Measurements from ENCODE around the gene ALDH3B2.

ALDH3B2 gene

GRCh38 chr11:67645521-67646461 lies 28.6 kb downstream of the ALDH3B2 start:
- Histone ChIP-seq H3K27me3 (ENCODE audit: control insufficient read depth in 1 of 2, insufficient read depth in 2 of 2, low read length in 2 of 2) (peaks cover 0 to 5% of the 10 kb centered on the region in 2 donors), H3K9ac (ENCODE audit: low read length) (no peak overlapping the region), H3K36me3 (ENCODE audit: insufficient read depth, low read length) (no peaks in the 10 kb centered on the region), H3K27ac (ENCODE audit: low read depth, low read length) (no peak overlapping the region), H3K4me1 (ENCODE audit: insufficient read depth, low read length) (no peaks in the 10 kb centered on the region), H3K4me3 (ENCODE audit: low read depth in 1 of 2, low read length in 2 of 2) (no peak overlapping the region), H3K9me3 (ENCODE audit: low read length) (no peaks in the 10 kb centered on the region)

GRCh38 chr11:67644472-67645418 lies 29.7 kb downstream of the ALDH3B2 start:
- Histone ChIP-seq H3K9me3 (ENCODE audit: low read length) (no peaks in the 10 kb centered on the region), H3K9ac (ENCODE audit: low read length) (no peak overlapping the region), H3K4me3 (ENCODE audit: low read depth in 1 of 2, low read length in 2 of 2) (no peak overlapping the region), H3K36me3 (ENCODE audit: insufficient read depth, low read length) (no peaks in the 10 kb centered on the region), H3K4me1 (ENCODE audit: insufficient read depth, low read length) (no peaks in the 10 kb centered on the region), H3K27me3 (ENCODE audit: control insufficient read depth in 1 of 2, insufficient read depth in 2 of 2, low read length in 2 of 2) (peaks cover 0 to 14% of the 10 kb centered on the region in 2 donors), H3K27ac (ENCODE audit: low read depth, low read length) (no peak overlapping the region)

GRCh38 chr11:67644042-67644441 lies 30.4 kb downstream of the ALDH3B2 start:
- Histone ChIP-seq H3K27me3 (ENCODE audit: control insufficient read depth in 1 of 2, insufficient read depth in 2 of 2, low read length in 2 of 2) (peaks cover 0 to 18% of the 10 kb centered on the region in 2 donors), H3K27ac (ENCODE audit: low read depth, low read length) (no peak overlapping the region), H3K9me3 (ENCODE audit: low read length) (no peaks in the 10 kb centered on the region)

DNA sequence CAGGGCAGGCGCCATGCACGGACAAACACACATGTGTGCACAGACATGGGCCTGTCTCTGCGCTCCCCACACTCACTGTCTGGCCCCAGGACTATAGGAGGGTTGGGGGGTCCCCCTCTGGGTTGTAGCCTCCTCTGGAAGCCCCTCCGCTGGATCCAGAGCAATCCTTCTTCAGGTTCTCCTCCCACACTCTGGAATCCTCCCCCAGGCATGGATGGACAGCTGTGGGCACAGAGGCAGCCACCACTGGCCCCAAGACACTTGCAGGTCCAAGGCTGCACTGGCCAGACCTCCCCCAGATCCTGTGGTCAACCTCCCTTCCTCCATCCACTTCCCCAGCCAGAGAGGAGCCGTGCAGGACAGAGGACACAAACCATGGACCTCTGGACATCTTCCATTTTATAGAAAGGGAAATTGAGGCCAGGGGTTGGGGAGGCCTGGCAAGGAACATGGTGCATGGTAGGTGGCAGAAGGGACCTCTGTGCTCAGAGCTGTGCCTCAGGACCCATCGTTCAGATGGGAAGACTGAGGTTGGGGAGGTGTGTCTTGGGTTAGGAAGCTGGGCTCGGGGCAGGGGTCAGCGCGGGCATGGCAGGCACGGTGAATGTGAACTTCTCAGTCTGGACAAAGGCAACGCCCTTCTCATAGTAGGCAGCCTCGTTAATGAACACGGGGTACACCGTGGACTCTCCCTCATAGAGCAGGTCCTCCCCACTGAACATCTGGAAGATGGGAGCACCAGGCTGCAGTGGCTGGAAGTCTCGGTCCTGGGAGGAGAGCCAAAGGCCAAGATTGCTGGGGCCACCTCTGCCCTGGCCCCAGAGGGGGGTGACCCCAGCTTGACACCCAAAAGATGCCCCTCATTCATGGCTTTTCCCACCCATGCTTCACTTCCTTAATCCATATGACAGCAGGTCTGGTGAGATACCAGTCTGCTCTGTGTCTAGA lies 32.0 kb downstream of the ALDH3B2 start:
- H3K9ac ChIP-seq (ENCODE audit: low read length): no peak overlapping the region
- no peaks in the 10 kb centered on the region for H3K4me1 ChIP-seq (ENCODE audit: insufficient read depth, low read length)

More at GRCh38 chr11:67644042-67644441, 30.4 kb downstream of the ALDH3B2 start:
- no peaks in the 10 kb centered on the region for H3K4me1 ChIP-seq (ENCODE audit: insufficient read depth, low read length)
- no peak overlapping the region for H3K9ac ChIP-seq (ENCODE audit: low read length)
- H3K36me3 ChIP-seq (ENCODE audit: insufficient read depth, low read length): no peaks in the 10 kb centered on the region
- no peak overlapping the region for H3K4me3 ChIP-seq (ENCODE audit: low read depth in 1 of 2, low read length in 2 of 2)

GRCh38 chr11:67641338-67642172 lies 32.9 kb downstream of the ALDH3B2 start:
- H3K9ac ChIP-seq (ENCODE audit: low read length): no peak overlapping the region
- no peaks in the 10 kb centered on the region for H3K4me1 ChIP-seq (ENCODE audit: insufficient read depth, low read length)
- H3K36me3 ChIP-seq (ENCODE audit: insufficient read depth, low read length): no peaks in the 10 kb centered on the region
- H3K27ac ChIP-seq (ENCODE audit: low read depth, low read length): no peak overlapping the region
- peaks cover 0 to 14% of the 10 kb centered on the region in 2 donors for H3K27me3 ChIP-seq (ENCODE audit: control insufficient read depth in 1 of 2, insufficient read depth in 2 of 2, low read length in 2 of 2)
- H3K9me3 ChIP-seq (ENCODE audit: low read length): no peaks in the 10 kb centered on the region
- H3K4me3 ChIP-seq (ENCODE audit: low read depth in 1 of 2, low read length in 2 of 2): no peak overlapping the region

More for the DNA sequence above, 32.0 kb downstream of the ALDH3B2 start:
- no peak overlapping the region for H3K27ac ChIP-seq (ENCODE audit: low read depth, low read length)
- H3K27me3 ChIP-seq (ENCODE audit: control insufficient read depth in 1 of 2, insufficient read depth in 2 of 2, low read length in 2 of 2): peaks cover 0 to 18% of the 10 kb centered on the region in 2 donors
- no peaks in the 10 kb centered on the region for H3K9me3 ChIP-seq (ENCODE audit: low read length)
- no peaks in the 10 kb centered on the region for H3K36me3 ChIP-seq (ENCODE audit: insufficient read depth, low read length)
- no peak overlapping the region for H3K4me3 ChIP-seq (ENCODE audit: low read depth in 1 of 2, low read length in 2 of 2)

DNA sequence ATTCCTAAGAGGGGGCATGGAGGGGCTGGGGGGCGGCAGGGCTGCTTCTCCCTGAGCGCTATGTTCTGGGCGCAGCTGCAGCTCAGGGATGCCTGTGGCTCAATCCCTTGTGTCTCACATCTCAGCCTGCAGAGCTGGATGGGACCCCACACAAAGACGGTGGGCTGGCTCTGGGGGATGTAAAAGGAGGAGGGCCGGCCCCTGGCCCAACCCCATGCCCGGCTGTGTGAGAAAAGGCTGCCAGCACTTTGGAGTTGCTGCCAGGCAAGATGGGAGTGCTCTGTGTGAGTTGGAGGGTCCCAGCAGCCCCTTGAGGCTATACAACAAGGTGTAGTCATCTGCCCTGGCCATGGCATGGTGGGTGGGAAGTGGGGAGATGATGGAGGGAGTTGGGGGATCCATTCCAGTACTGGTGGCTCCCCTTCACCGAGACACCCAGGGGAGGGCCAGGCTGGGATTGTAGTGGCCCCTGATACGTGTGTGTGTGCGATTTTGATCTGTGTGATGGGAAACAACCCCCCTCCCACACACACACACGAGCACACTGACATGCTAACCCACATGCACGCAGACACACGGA lies 33.6 kb downstream of the ALDH3B2 start:
- Histone ChIP-seq H3K4me1 (ENCODE audit: insufficient read depth, low read length) (no peaks in the 10 kb centered on the region), H3K9me3 (ENCODE audit: low read length) (no peaks in the 10 kb centered on the region), H3K9ac (ENCODE audit: low read length) (no peak overlapping the region), H3K36me3 (ENCODE audit: insufficient read depth, low read length) (no peaks in the 10 kb centered on the region), H3K27ac (ENCODE audit: low read depth, low read length) (no peak overlapping the region), H3K27me3 (ENCODE audit: control insufficient read depth in 1 of 2, insufficient read depth in 2 of 2, low read length in 2 of 2) (peaks cover 0 to 14% of the 10 kb centered on the region in 2 donors), H3K4me3 (ENCODE audit: low read depth in 1 of 2, low read length in 2 of 2) (no peak overlapping the region)

DNA sequence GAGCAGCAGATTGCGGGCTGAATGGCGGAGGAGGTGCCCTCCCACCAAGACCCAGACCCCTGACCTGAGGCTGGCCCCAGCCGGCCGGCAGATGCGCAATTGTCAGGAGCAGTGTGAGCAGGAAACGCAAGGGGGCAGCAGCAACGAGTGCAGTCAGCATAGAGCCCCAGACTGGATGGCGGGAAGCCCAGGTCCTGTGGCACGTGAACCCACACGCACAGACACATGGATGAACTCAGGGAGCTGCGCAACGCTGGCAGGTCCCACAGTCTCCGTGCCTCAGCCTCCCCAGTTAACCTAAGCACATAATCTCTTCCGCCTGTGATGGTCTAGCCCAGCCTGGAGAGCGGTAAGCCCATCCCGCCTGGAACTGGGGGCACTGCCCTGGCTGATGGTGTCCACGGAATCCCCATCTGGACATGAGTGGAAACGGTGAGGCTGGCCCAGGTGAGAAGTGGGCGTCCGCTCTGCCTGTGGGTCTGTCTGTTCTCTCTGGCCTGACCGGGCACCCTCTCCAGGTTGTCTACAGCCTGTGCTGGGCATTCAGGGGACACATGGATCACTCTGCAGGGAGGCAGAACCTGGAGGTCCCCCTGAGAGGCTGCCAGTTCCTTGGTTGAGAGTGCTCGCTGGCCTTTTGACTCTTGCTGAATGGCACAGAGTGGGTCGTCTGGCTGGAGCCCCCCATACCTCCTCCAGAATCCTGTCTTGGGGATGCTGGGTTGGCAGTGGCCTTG lies 34.2 kb downstream of the ALDH3B2 start:
- Histone ChIP-seq H3K36me3 (ENCODE audit: insufficient read depth, low read length) (no peaks in the 10 kb centered on the region), H3K27ac (ENCODE audit: low read depth, low read length) (no peak overlapping the region), H3K9me3 (ENCODE audit: low read length) (no peaks in the 10 kb centered on the region), H3K4me1 (ENCODE audit: insufficient read depth, low read length) (no peaks in the 10 kb centered on the region), H3K4me3 (ENCODE audit: low read depth in 1 of 2, low read length in 2 of 2) (no peak overlapping the region), H3K27me3 (ENCODE audit: control insufficient read depth in 1 of 2, insufficient read depth in 2 of 2, low read length in 2 of 2) (peaks cover 0 to 14% of the 10 kb centered on the region in 2 donors), H3K9ac (ENCODE audit: low read length) (no peak overlapping the region)

GRCh38 chr11:67639438-67639859 lies 35.0 kb downstream of the ALDH3B2 start, which contains the start of gene TBX10:
TBX10 (minus strand) TSS chr11:67639763; CDS start chr11:67639472, 291 bp downstream.
- H3K27ac ChIP-seq (ENCODE audit: low read depth, low read length): no peak within 1 kb of the TSS
- H3K9ac ChIP-seq (ENCODE audit: low read length): no peak within 1 kb of the TSS
- no peaks in the 10 kb centered on the region for H3K36me3 ChIP-seq (ENCODE audit: insufficient read depth, low read length)
- no peak within 1 kb of the TSS for H3K4me3 ChIP-seq (ENCODE audit: low read depth in 1 of 2, low read length in 2 of 2)
- H3K27me3 ChIP-seq (ENCODE audit: control insufficient read depth in 1 of 2, insufficient read depth in 2 of 2, low read length in 2 of 2): peaks cover 0 to 14% of the 10 kb centered on the region in 2 donors
- H3K9me3 ChIP-seq (ENCODE audit: low read length): no peaks in the 10 kb centered on the region
- no peaks in the 10 kb centered on the region for H3K4me1 ChIP-seq (ENCODE audit: insufficient read depth, low read length)

Data from muscle layer of colon (tissue), 2 donors.